CD14-positive monocyte (primary cell): Measurements from ENCODE around the gene AOPEP. TPM values are rescaled to one million over a fixed set of nuclear protein-coding genes. Genes with fewer than 3 reads are reported as not detected.

Source experiments
- DNase-seq, 3 donors: peaks; one replicate each; pipeline ENCODE4 v3.0.0-alpha.2; 2011 to 2022
- H2AFZ ChIP-seq: 2 replicates; pipeline ENCODE4 v1.6.0; 2012; ENCODE audit warnings: mild to moderate bottlenecking, low read depth, low read length, inconsistent platforms; ENCODE audit not compliant: insufficient read depth, poor library complexity, severe bottlenecking
- H3K27ac ChIP-seq, 2 donors: 1 replicate in 1 of 2; 2 replicates in 1 of 2; pipeline ENCODE4 v1.5.1; 2012 to 2013; ENCODE audit warnings: low read length in 2 of 2, control low read depth in 1 of 2, inconsistent platforms in 1 of 2, low read depth in 1 of 2, mild to moderate bottlenecking in 1 of 2
- H3K27me3 ChIP-seq, 2 donors: one replicate each; pipeline versions ENCODE4 v1.6.0 to v1.6.1; 2011 to 2013; ENCODE audit warnings: low read length in 2 of 2; ENCODE audit not compliant: control insufficient read depth in 2 of 2, insufficient read depth in 2 of 2
- H3K36me3 ChIP-seq, 2 donors: replicated peaks in 1 of 2; 1 replicate in 1 of 2; 2 replicates in 1 of 2; pipeline versions ENCODE4 v1.5.1 to v1.6.1; 2012 to 2013; ENCODE audit warnings: low read length in 2 of 2, control low read depth in 1 of 2, inconsistent platforms in 1 of 2, mild to moderate bottlenecking in 1 of 2; ENCODE audit not compliant: insufficient read depth in 2 of 2, control insufficient read depth in 1 of 2
- H3K4me1 ChIP-seq, 2 donors: 1 replicate in 1 of 2; 2 replicates in 1 of 2; pipeline versions ENCODE4 v1.5.1 to v1.6.1; 2012 to 2013; ENCODE audit warnings: low read length in 2 of 2, control low read depth in 1 of 2, inconsistent platforms in 1 of 2, mild to moderate bottlenecking in 1 of 2, moderate library complexity in 1 of 2; ENCODE audit not compliant: insufficient read depth in 2 of 2, control insufficient read depth in 1 of 2
- H3K4me2 ChIP-seq: replicated peaks from 2 replicates; pipeline ENCODE3; 2012; ENCODE audit warnings: low read length, moderate library complexity, mild to moderate bottlenecking; ENCODE audit not compliant: poor library complexity, severe bottlenecking; ENCODE audit errors: extremely low read depth
- H3K4me3 ChIP-seq, 3 experiments: fragments of 200-600 bp in 1 of 3; sonication (generic) in 1 of 3; replicated peaks in 1 of 3; 1 replicate in 2 of 3; 2 replicates in 1 of 3; pipeline ENCODE4 v1.5.1; 2011 to 2013; ENCODE audit warnings: low read length in 3 of 3, mild to moderate bottlenecking in 3 of 3, control low read depth in 2 of 3, low read depth in 2 of 3, inconsistent platforms in 1 of 3, moderate library complexity in 1 of 3
- H3K79me2 ChIP-seq: 2 replicates; pipeline ENCODE4 v1.6.0; 2012; ENCODE audit warnings: mild to moderate bottlenecking, control low read depth, inconsistent platforms, low read length, moderate library complexity; ENCODE audit not compliant: insufficient read depth
- H3K9ac ChIP-seq: 2 replicates; pipeline ENCODE4 v1.6.0; 2017; ENCODE audit warnings: low read length, mild to moderate bottlenecking; ENCODE audit not compliant: insufficient read depth, poor library complexity, severe bottlenecking
- H3K9me3 ChIP-seq, 2 donors: replicated peaks in 1 of 2; 1 replicate in 1 of 2; 2 replicates in 1 of 2; pipeline versions ENCODE4 v1.5.1 to v1.6.1; 2012 to 2013; ENCODE audit warnings: low read length in 2 of 2, control low read depth in 1 of 2; ENCODE audit not compliant: control insufficient read depth in 1 of 2, insufficient read depth in 1 of 2
- H4K20me1 ChIP-seq: 2 replicates; pipeline ENCODE4 v1.6.0; 2012; ENCODE audit warnings: mild to moderate bottlenecking, low read length, control low read depth, moderate library complexity; ENCODE audit not compliant: insufficient read depth
- H3K27ac Mint-ChIP-seq, 7 donors: one replicate each; pipeline ENCODE4 v1.8.0; 2020; ENCODE audit warnings: mild to moderate bottlenecking in 7 of 7, mixed read lengths in 7 of 7, moderate library complexity in 6 of 7, inconsistent platforms in 2 of 7
- H3K27me3 Mint-ChIP-seq, 3 donors: one replicate each; pipeline ENCODE4 v1.8.0; 2021 to 2022; ENCODE audit warnings: low read depth in 3 of 3, mild to moderate bottlenecking in 3 of 3, mixed read lengths in 3 of 3, moderate library complexity in 3 of 3, inconsistent platforms in 1 of 3
- H3K36me3 Mint-ChIP-seq, 2 donors: one replicate each; pipeline ENCODE4 v1.8.0; 2020; ENCODE audit warnings: mixed read lengths in 2 of 2, inconsistent platforms in 1 of 2, mild to moderate bottlenecking in 1 of 2
- H3K4me1 Mint-ChIP-seq: one replicate; pipeline ENCODE4 v1.8.0; 2020; ENCODE audit warnings: mild to moderate bottlenecking, mixed read lengths
- H3K4me3 Mint-ChIP-seq, 2 donors: one replicate each; pipeline ENCODE4 v1.8.0; 2020; ENCODE audit warnings: mild to moderate bottlenecking in 2 of 2, mixed read lengths in 2 of 2, moderate library complexity in 1 of 2
- H3K9me3 Mint-ChIP-seq, 7 donors: one replicate each; pipeline ENCODE4 v1.8.0; 2020 to 2022; ENCODE audit warnings: mixed read lengths in 7 of 7, mild to moderate bottlenecking in 6 of 7, moderate library complexity in 6 of 7, inconsistent platforms in 2 of 7
- WGBS: methylation state at CpG from one replicate; pipeline ENCODE4 v1.1.5; 2013; ENCODE audit warnings: missing lambda C conversion rate; ENCODE audit not compliant: insufficient coverage; 5-methylcytosine and 5-hydroxymethylcytosine counted together
- intact Hi-C, 2 donors: fragments of 100-400 bp; cut with micrococcal nuclease; formaldehyde crosslinking; loops; one replicate each; pipeline versions ENCODE4 v1.15.0 to v1.15.1; 2023
- polyA plus RNA-seq, 3 donors: library from polyadenylated mRNA; depleted of rRNA in 1 of 3; unstranded in 2 of 3; stranded (reverse) in 1 of 3; fragments of 300-500 nt in 2 of 3; fragments of >200 nt in 1 of 3; fragmentation: Illumina TruSeq in 2 of 3; gene quantifications; 1 replicate in 2 of 3; 2 replicates in 1 of 3; pipeline ENCODE4 v1.2.3, GENCODE V29; 2012 to 2021
- TF ChIP-seq, protein P1 (sequence below): fragments of 200-600 bp; IDR thresholded peaks from one replicate; pipeline ENCODE4 v1.8.0; 2022; ENCODE audit warnings: antibody characterized with exemption, mild to moderate bottlenecking

The AOPEP gene
- polyA plus RNA-seq, 3 donors, result 3.0 to 4.1 (median 3.1) TPM

DNA sequence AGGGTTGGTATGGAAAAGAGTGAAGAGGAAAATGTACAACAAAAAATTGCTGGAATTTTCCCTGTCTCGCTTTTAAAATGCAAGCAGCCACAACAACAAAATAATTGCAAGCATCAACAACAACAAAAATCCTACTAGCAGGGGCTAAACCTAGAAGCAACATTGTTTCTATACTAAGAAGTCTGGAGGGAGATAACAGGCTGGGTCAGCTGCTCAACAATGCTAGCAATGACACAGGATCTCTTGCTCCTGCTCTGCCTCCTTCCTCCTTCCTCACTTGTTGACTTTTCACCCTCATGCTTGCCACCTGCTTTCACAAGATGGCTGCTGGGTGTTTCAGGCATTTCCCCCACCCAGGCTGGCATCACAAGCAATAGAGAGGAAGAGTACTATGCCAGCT is 7.6 kb upstream of the AOPEP start:
- peaks cover 9 to 20% (median 13%) of the 10 kb centered on the region in 7 donors for H3K9me3 Mint-ChIP-seq
- H3K4me3 Mint-ChIP-seq, result no peak overlapping the region
- H3K4me1 Mint-ChIP-seq, result no peaks in the 10 kb centered on the region
- Histone ChIP-seq H3K27ac (no peak overlapping the region), H4K20me1 (no peaks in the 10 kb centered on the region), H3K36me3 (no peaks in the 10 kb centered on the region), H3K79me2 (no peaks in the 10 kb centered on the region), H3K9me3 (peaks cover 10 to 13% of the 10 kb centered on the region in 2 donors), H3K4me2 (no peak overlapping the region), H3K4me1 (no peaks in the 10 kb centered on the region), H3K27me3 (peaks cover 0 to under 1% of the 10 kb centered on the region in 2 donors), H2AFZ (no peak overlapping the region), H3K4me3 (no peak overlapping the region), H3K9ac (no peak overlapping the region)
- intact Hi-C loops, result no loop called here
- TF ChIP-seq, protein P1, sequence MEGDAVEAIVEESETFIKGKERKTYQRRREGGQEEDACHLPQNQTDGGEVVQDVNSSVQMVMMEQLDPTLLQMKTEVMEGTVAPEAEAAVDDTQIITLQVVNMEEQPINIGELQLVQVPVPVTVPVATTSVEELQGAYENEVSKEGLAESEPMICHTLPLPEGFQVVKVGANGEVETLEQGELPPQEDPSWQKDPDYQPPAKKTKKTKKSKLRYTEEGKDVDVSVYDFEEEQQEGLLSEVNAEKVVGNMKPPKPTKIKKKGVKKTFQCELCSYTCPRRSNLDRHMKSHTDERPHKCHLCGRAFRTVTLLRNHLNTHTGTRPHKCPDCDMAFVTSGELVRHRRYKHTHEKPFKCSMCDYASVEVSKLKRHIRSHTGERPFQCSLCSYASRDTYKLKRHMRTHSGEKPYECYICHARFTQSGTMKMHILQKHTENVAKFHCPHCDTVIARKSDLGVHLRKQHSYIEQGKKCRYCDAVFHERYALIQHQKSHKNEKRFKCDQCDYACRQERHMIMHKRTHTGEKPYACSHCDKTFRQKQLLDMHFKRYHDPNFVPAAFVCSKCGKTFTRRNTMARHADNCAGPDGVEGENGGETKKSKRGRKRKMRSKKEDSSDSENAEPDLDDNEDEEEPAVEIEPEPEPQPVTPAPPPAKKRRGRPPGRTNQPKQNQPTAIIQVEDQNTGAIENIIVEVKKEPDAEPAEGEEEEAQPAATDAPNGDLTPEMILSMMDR, result no peak
- DNase-seq, result no peak
- H3K27me3 Mint-ChIP-seq, result peaks cover 6 to 11% (median 8%) of the 10 kb centered on the region in 3 donors
- no peak overlapping the region for H3K27ac Mint-ChIP-seq
- no peaks in the 10 kb centered on the region for H3K36me3 Mint-ChIP-seq
- no CpG with 5 or more reads among the region's 1 CpG for WGBS

DNA sequence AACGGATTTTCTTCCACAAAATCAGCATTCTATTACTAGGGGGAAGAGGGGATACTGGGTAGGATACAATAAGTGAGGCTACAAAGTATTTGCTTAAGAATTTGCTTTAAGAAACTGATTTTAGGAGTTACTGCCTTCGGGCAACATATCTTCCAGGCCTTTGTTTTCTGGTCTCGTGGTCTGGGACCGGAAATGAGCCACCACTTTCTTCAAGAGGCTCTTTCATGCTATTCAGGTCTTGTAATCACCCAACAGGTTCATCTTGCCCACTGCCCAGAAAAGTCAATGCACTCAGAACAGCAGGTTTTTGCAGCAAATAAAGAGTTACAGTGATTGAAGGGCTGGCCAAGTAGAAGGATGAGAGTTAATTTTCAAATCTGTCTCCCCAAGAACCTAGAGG is 6.6 kb upstream of the AOPEP start:
- peaks cover 6 to 8% (median 6%) of the 10 kb centered on the region in 3 donors for H3K27me3 Mint-ChIP-seq
- no peaks in the 10 kb centered on the region for H3K79me2 ChIP-seq
- H3K4me3 ChIP-seq, result no peak overlapping the region
- WGBS, result 83% methylated on average over 2 of the region's 4 CpGs
- H3K9me3 Mint-ChIP-seq, result peaks cover 9 to 20% (median 13%) of the 10 kb centered on the region in 7 donors
- H4K20me1 ChIP-seq, result no peaks in the 10 kb centered on the region
- H3K9me3 ChIP-seq, result peaks cover 10 to 13% of the 10 kb centered on the region in 2 donors
- TF ChIP-seq, protein P1, result no peak
- H3K27ac Mint-ChIP-seq, result no peak overlapping the region
- no peaks in the 10 kb centered on the region for H3K4me1 ChIP-seq
- H3K27ac ChIP-seq, result no peak overlapping the region
- H3K9ac ChIP-seq, result no peak overlapping the region
- no peak overlapping the region for H3K4me3 Mint-ChIP-seq
- no peak overlapping the region for H3K4me2 ChIP-seq
- H3K4me1 Mint-ChIP-seq, result no peaks in the 10 kb centered on the region
- H3K36me3 ChIP-seq, result no peaks in the 10 kb centered on the region
- no peak overlapping the region for H2AFZ ChIP-seq
- intact Hi-C loops, result loop anchor here (10.0 kb wide), 2 partner anchors 65 to 1705 kb away; no protein-coding TSS in a partner anchor
- H3K27me3 ChIP-seq, result no peaks in the 10 kb centered on the region
- DNase-seq, result no peak
- no peaks in the 10 kb centered on the region for H3K36me3 Mint-ChIP-seq
